Measurements from ENCODE around the gene GLIPR1L2.

- TF ChIP-seq CTCF (IDR thresholded peaks at IDR 0.05) (no peak), ZFX (IDR thresholded peaks at IDR 0.05; ENCODE audit: borderline replicate concordance) (no peak)
These were observed 29.0 kb downstream of the GLIPR1L2 start for GRCh38 chr12:75419841-75420240.
